Right atrium auricular region (tissue), 2 donors: ENCODE data around the gene MYB. TPM values are rescaled to one million over a fixed set of nuclear protein-coding genes. Genes with fewer than 3 reads are reported as not detected.
"Not testable (repeated sequence)": the region's sequence is repeated elsewhere in the genome, so short reads cannot be mapped to it uniquely, and the experiment has no call there.

ENCODE experiments used
- DNase-seq: peaks from one replicate; pipeline ENCODE4 v3.0.0-alpha.2; 2019; ENCODE audit warnings: low spot score
- H3K27ac ChIP-seq, 2 donors: fragments of 200-600 bp; sonication (generic); 1 replicate in 1 of 2; 2 replicates in 1 of 2; pipeline ENCODE4 v1.5.1; 2016 to 2019
- H3K27me3 ChIP-seq, 2 donors: fragments of 200-600 bp; sonication (generic); one replicate each; pipeline versions ENCODE4 v1.5.1 to v1.6.0; 2017 to 2019
- H3K36me3 ChIP-seq: fragments of 200-600 bp; sonication (generic); one replicate; pipeline ENCODE4 v1.5.1; 2016
- H3K4me1 ChIP-seq, 2 donors: fragments of 200-600 bp; sonication (generic); one replicate each; pipeline versions ENCODE4 v1.5.1 to v1.6.0; 2017 to 2019
- H3K4me3 ChIP-seq, 2 donors: fragments of 200-600 bp; sonication (generic); 1 replicate in 1 of 2; 2 replicates in 1 of 2; pipeline ENCODE4 v1.5.1; 2017 to 2019; ENCODE audit warnings: mild to moderate bottlenecking in 1 of 2, moderate library complexity in 1 of 2
- H3K9me3 ChIP-seq, 2 donors: fragments of 200-600 bp; sonication (generic); one replicate each; pipeline ENCODE4 v1.5.1; 2019
- CTCF ChIP-seq, 2 donors: fragments of 200-600 bp; sonication (generic); IDR thresholded peaks; one replicate each; pipeline ENCODE4 v1.5.1; 2019; ENCODE audit warnings: antibody characterized with exemption in 2 of 2
- total RNA-seq, 2 donors: library from RNA; depleted of rRNA; stranded (reverse); fragments of >200 nt; gene quantifications; one replicate each; pipeline ENCODE4 v1.1.0, GENCODE V29; 2016

MYB gene
- total RNA-seq, 2 donors from 2014 or later = 0.16 TPM; not detected in 1

GRCh38 chr6:135147637-135148592 is 33.2 kb upstream of the MYB start:
- DNase-seq = no peak
- H3K4me3 ChIP-seq = no peak overlapping the region
- no peaks in the 10 kb centered on the region for H3K27me3 ChIP-seq
- H3K27ac ChIP-seq = no peak overlapping the region
- no peak for TF ChIP-seq CTCF (IDR thresholded peaks at IDR 0.05)
- no peaks in the 10 kb centered on the region for H3K36me3 ChIP-seq
- H3K9me3 ChIP-seq = peaks cover 0 to 4% of the 10 kb centered on the region in 2 donors
- no peaks in the 10 kb centered on the region for H3K4me1 ChIP-seq

GRCh38 chr6:135148889-135149288 is 32.2 kb upstream of the MYB start:
- no peak for TF ChIP-seq CTCF (IDR thresholded peaks at IDR 0.05)
- Histone ChIP-seq H3K36me3 (no peaks in the 10 kb centered on the region), H3K4me1 (no peaks in the 10 kb centered on the region), H3K9me3 (peaks cover 0 to 4% of the 10 kb centered on the region in 2 donors), H3K4me3 (no peak overlapping the region), H3K27me3 (no peaks in the 10 kb centered on the region), H3K27ac (no peak overlapping the region)
- DNase-seq = no peak

- Histone ChIP-seq H3K4me1 (no peaks in the 10 kb centered on the region), H3K4me3 (no peak overlapping the region), H3K36me3 (no peaks in the 10 kb centered on the region), H3K9me3 (peaks cover 0 to 4% of the 10 kb centered on the region in 2 donors), H3K27ac (no peak overlapping the region), H3K27me3 (no peaks in the 10 kb centered on the region)
- DNase-seq = no peak
- TF ChIP-seq CTCF (IDR thresholded peaks at IDR 0.05) = no peak
Measured at GRCh38 chr6:135149376-135149775, 31.7 kb upstream of the MYB start.

GRCh38 chr6:135150481-135150880 is 30.6 kb upstream of the MYB start:
- H3K27me3 ChIP-seq, H3K36me3 ChIP-seq, DNase-seq, H3K4me1 ChIP-seq, H3K9me3 ChIP-seq, H3K27ac ChIP-seq, H3K4me3 ChIP-seq: not testable (repeated sequence)

GRCh38 chr6:135154125-135154524 is 27.0 kb upstream of the MYB start:
- H3K4me3 ChIP-seq, H3K9me3 ChIP-seq, DNase-seq, H3K27ac ChIP-seq, H3K36me3 ChIP-seq, H3K27me3 ChIP-seq, H3K4me1 ChIP-seq: not testable (repeated sequence)

- H3K27me3 ChIP-seq = no peaks in the 10 kb centered on the region
- no peaks in the 10 kb centered on the region for H3K9me3 ChIP-seq
- H3K4me1 ChIP-seq = no peaks in the 10 kb centered on the region
- no peaks in the 10 kb centered on the region for H3K36me3 ChIP-seq
- no peak overlapping the region for H3K4me3 ChIP-seq
- no peak for TF ChIP-seq CTCF (IDR thresholded peaks at IDR 0.05)
- no peak for DNase-seq
- no peak overlapping the region for H3K27ac ChIP-seq
Measured at GRCh38 chr6:135158397-135158796, 22.7 kb upstream of the MYB start.

GRCh38 chr6:135159531-135159930 is 21.6 kb upstream of the MYB start:
- Histone ChIP-seq H3K27me3 (no peaks in the 10 kb centered on the region), H3K36me3 (no peaks in the 10 kb centered on the region), H3K4me1 (no peaks in the 10 kb centered on the region), H3K4me3 (no peak overlapping the region), H3K9me3 (no peaks in the 10 kb centered on the region), H3K27ac (no peak overlapping the region)
- TF ChIP-seq CTCF (IDR thresholded peaks at IDR 0.05) = no peak
- no peak for DNase-seq
